IMR-90 (cell line): ENCODE data around the gene GRHL3. TPM values are rescaled to one million over a fixed set of nuclear protein-coding genes. Genes with fewer than 3 reads are reported as not detected.

Source experiments
- ATAC-seq: fragments of 200-7000 bp; cut with Tn5 transposase; 2 replicates; pipeline ENCODE4 v1.9.1; 2020; ENCODE audit warnings: low read depth, mild to moderate bottlenecking, moderate library complexity
- BruUV-seq: library from RNA; stranded (reverse); fragments of 400-500 nt; replicated peaks from 2 replicates; lab custom pipeline; 2021; lab: Mats Ljungman, UMichigan
- CTCF ChIA-PET: fragments of 300-600 bp; formaldehyde crosslinking; extraction: SDS; loops from one replicate; lab custom pipeline; 2021; ENCODE audit warnings: antibody characterized with exemption; lab: Yijun Ruan, JAX
- POLR2A ChIA-PET: fragments of 300-600 bp; sonication (Branson Sonifier 250); formaldehyde crosslinking; loops from one replicate; lab custom pipeline; 2022; ENCODE audit warnings: antibody characterized with exemption; ENCODE audit not compliant: unreplicated experiment; lab: Charles Lee
- DNase-seq: peaks from one replicate; pipeline ENCODE4 v3.0.0; 2013
- H2AFZ ChIP-seq: replicated peaks from 2 replicates; pipeline ENCODE3; 2013; ENCODE audit warnings: low read length, mild to moderate bottlenecking; ENCODE audit not compliant: poor library complexity
- H2AK5ac ChIP-seq: 2 replicates; pipeline ENCODE4 v1.6.1; 2013; ENCODE audit warnings: low read depth, low read length, inconsistent platforms
- H2AK9ac ChIP-seq: replicated peaks from 2 replicates; pipeline ENCODE3; 2013; ENCODE audit warnings: mild to moderate bottlenecking, low read depth, low read length, moderate library complexity; ENCODE audit not compliant: poor library complexity
- H2BK120ac ChIP-seq: 2 replicates; pipeline ENCODE4 v1.6.1; 2013; ENCODE audit warnings: low read depth, low read length, inconsistent platforms
- H2BK15ac ChIP-seq: 3 replicates; pipeline ENCODE4 v1.6.1; 2013; ENCODE audit warnings: low read depth, low read length, inconsistent platforms
- H2BK20ac ChIP-seq: 2 replicates; pipeline ENCODE4 v1.6.1; 2013; ENCODE audit warnings: low read depth, mild to moderate bottlenecking, inconsistent platforms, low read length, moderate library complexity
- H2BK5ac ChIP-seq: 2 replicates; pipeline ENCODE4 v1.6.1; 2013; ENCODE audit warnings: mild to moderate bottlenecking, low read depth, low read length, inconsistent platforms; ENCODE audit not compliant: poor library complexity, severe bottlenecking
- H3K14ac ChIP-seq: replicated peaks from 2 replicates; pipeline ENCODE4 v1.6.1; 2013; ENCODE audit warnings: low read depth, low read length, inconsistent platforms
- H3K18ac ChIP-seq: 2 replicates; pipeline ENCODE4 v1.6.1; 2013; ENCODE audit warnings: low read depth, low read length, control low read depth
- H3K23ac ChIP-seq: 2 replicates; pipeline ENCODE4 v1.6.1; 2013; ENCODE audit warnings: low read depth, low read length, inconsistent platforms
- H3K27ac ChIP-seq: 2 replicates; pipeline ENCODE4 v1.5.1; 2013; ENCODE audit warnings: mild to moderate bottlenecking, control low read depth, low read length; ENCODE audit not compliant: insufficient read depth
- H3K27me3 ChIP-seq: 2 replicates; pipeline ENCODE4 v1.6.1; 2013; ENCODE audit warnings: low read length; ENCODE audit not compliant: control insufficient read depth, insufficient read depth
- H3K36me3 ChIP-seq: 2 replicates; pipeline ENCODE4 v1.6.1; 2013; ENCODE audit warnings: low read length, mixed read lengths; ENCODE audit not compliant: control insufficient read depth, insufficient read depth
- H3K4ac ChIP-seq: 2 replicates; pipeline ENCODE4 v1.6.1; 2013; ENCODE audit warnings: low read depth, low read length, inconsistent platforms
- H3K4me1 ChIP-seq: 2 replicates; pipeline ENCODE4 v1.6.1; 2013; ENCODE audit warnings: low read length, mixed read lengths; ENCODE audit not compliant: control insufficient read depth, insufficient read depth
- H3K4me2 ChIP-seq: 2 replicates; pipeline ENCODE4 v1.6.1; 2013; ENCODE audit warnings: low read depth, mild to moderate bottlenecking, control low read depth, low read length, moderate library complexity
- H3K4me3 ChIP-seq: 2 replicates; pipeline ENCODE4 v1.5.1; 2013; ENCODE audit warnings: low read depth, mild to moderate bottlenecking, control low read depth, low read length, moderate library complexity; ENCODE audit not compliant: insufficient read depth
- H3K56ac ChIP-seq: 2 replicates; pipeline ENCODE4 v1.6.1; 2013; ENCODE audit warnings: low read length, inconsistent platforms; ENCODE audit not compliant: insufficient read depth; ENCODE audit errors: extremely low read depth
- H3K79me1 ChIP-seq, 2 experiments: 2 replicates each; pipeline ENCODE4 v1.6.1; 2013; ENCODE audit warnings: low read length in 2 of 2, inconsistent platforms in 1 of 2, low read depth in 1 of 2
- H3K9ac ChIP-seq: 2 replicates; pipeline ENCODE4 v1.6.1; 2013; ENCODE audit warnings: low read depth, low read length, control low read depth
- H3K9me1 ChIP-seq: 2 replicates; pipeline ENCODE4 v1.6.1; 2013; ENCODE audit warnings: low read length, inconsistent platforms; ENCODE audit not compliant: insufficient read depth
- H3K9me3 ChIP-seq: 2 replicates; pipeline ENCODE4 v1.6.1; 2013; ENCODE audit warnings: low read length; ENCODE audit not compliant: control insufficient read depth, insufficient read depth
- H4K20me1 ChIP-seq: 2 replicates; pipeline ENCODE4 v1.6.1; 2013; ENCODE audit warnings: low read length, inconsistent platforms; ENCODE audit not compliant: insufficient read depth
- H4K5ac ChIP-seq: 2 replicates; pipeline ENCODE4 v1.6.1; 2013; ENCODE audit warnings: mild to moderate bottlenecking, low read depth, low read length, control low read depth
- H4K8ac ChIP-seq, 2 experiments: 2 replicates each; pipeline ENCODE4 v1.6.1; 2013; ENCODE audit warnings: low read depth in 2 of 2, low read length in 2 of 2, control low read depth in 1 of 2, inconsistent platforms in 1 of 2
- H4K91ac ChIP-seq: 2 replicates; pipeline ENCODE4 v1.6.1; 2013; ENCODE audit warnings: low read depth, low read length, inconsistent platforms; ENCODE audit not compliant: insufficient read depth
- BHLHE40 ChIP-seq: fragments of 150-350 bp; IDR thresholded peaks from 2 replicates; pipeline ENCODE4 v1.6.1; 2016; ENCODE audit warnings: mild to moderate bottlenecking, low read depth, low read length
- CEBPB ChIP-seq: IDR thresholded peaks from 2 replicates; pipeline ENCODE4 v1.6.1; 2012; ENCODE audit warnings: low read depth, low read length, improper control_type of control experiment
- CHD1 ChIP-seq: IDR thresholded peaks from 2 replicates; pipeline ENCODE4 v1.6.1; 2012; ENCODE audit warnings: low read depth, low read length, improper control_type of control experiment
- CTCF ChIP-seq: conservative IDR thresholded peaks from 2 replicates; pipeline ENCODE4 v1.5.1; 2012; ENCODE audit warnings: mild to moderate bottlenecking, low read depth, low read length, improper control_type of control experiment
- ELK1 ChIP-seq: fragments of 150-350 bp; IDR thresholded peaks from 2 replicates; pipeline ENCODE4 v1.6.1; 2016; ENCODE audit warnings: low read depth, mild to moderate bottlenecking, low read length, moderate library complexity, borderline replicate concordance
- FOS ChIP-seq: fragments of 150-350 bp; IDR thresholded peaks from 2 replicates; pipeline ENCODE4 v1.6.1; 2016; ENCODE audit warnings: low read depth, low read length
- MAFK ChIP-seq: IDR thresholded peaks from 2 replicates; pipeline ENCODE4 v1.6.1; 2012; ENCODE audit warnings: low read depth, low read length, improper control_type of control experiment
- MAZ ChIP-seq: IDR thresholded peaks from 2 replicates; pipeline ENCODE4 v1.6.1; 2012; ENCODE audit warnings: low read depth, mild to moderate bottlenecking, low read length, improper control_type of control experiment, moderate library complexity, borderline replicate concordance
- MXI1 ChIP-seq: IDR thresholded peaks from 2 replicates; pipeline ENCODE4 v1.6.1; 2012; ENCODE audit warnings: low read depth, mild to moderate bottlenecking, low read length, moderate library complexity, borderline replicate concordance
- NFE2L2 ChIP-seq: fragments of 150-350 bp; IDR thresholded peaks from 2 replicates; pipeline ENCODE4 v1.6.1; 2016; ENCODE audit warnings: low read depth, mild to moderate bottlenecking, low read length
- POLR2A ChIP-seq: IDR thresholded peaks from 2 replicates; pipeline ENCODE4 v1.6.1; 2012; ENCODE audit warnings: mild to moderate bottlenecking, low read depth, low read length
- RAD21 ChIP-seq: IDR thresholded peaks from 2 replicates; pipeline ENCODE4 v1.6.1; 2012; ENCODE audit warnings: low read length, improper control_type of control experiment
- RCOR1 ChIP-seq: IDR thresholded peaks from 2 replicates; pipeline ENCODE4 v1.6.1; 2012; ENCODE audit warnings: mild to moderate bottlenecking, low read length, improper control_type of control experiment; ENCODE audit not compliant: insufficient replicate concordance
- RFX5 ChIP-seq: IDR thresholded peaks from 2 replicates; pipeline ENCODE4 v1.8.0; 2012; ENCODE audit warnings: low read depth, mild to moderate bottlenecking, low read length, moderate library complexity
- USF2 ChIP-seq: fragments of 150-350 bp; IDR thresholded peaks from 2 replicates; pipeline ENCODE4 v1.6.1; 2017; ENCODE audit warnings: mild to moderate bottlenecking, antibody characterized with exemption, low read length, low read depth
- WGBS, 2 experiments: methylation state at CpG; one replicate each; pipeline versions ENCODE4 v1.1.5 to v1.1.7; 2013; ENCODE audit warnings: missing lambda C conversion rate in 2 of 2; ENCODE audit not compliant: insufficient read length in 1 of 2; ENCODE audit errors: extremely low coverage in 2 of 2; 5-methylcytosine and 5-hydroxymethylcytosine counted together
- dilution Hi-C: fragments of 300-500 bp; cut with HindIII; formaldehyde crosslinking; loops from one replicate; pipeline ENCODE4 v1.14.3; 2018; ENCODE audit warnings: low sequenced_read_pairs; ENCODE audit not compliant: unreplicated experiment
- in situ Hi-C: fragments of 300-500 bp; cut with MboI; formaldehyde crosslinking; loops from 3 replicates; pipeline ENCODE4 v1.14.3; 2019; ENCODE audit warnings: low sequenced_read_pairs, inconsistent platforms, mixed read lengths
- intact Hi-C: fragments of 100-400 bp; cut with micrococcal nuclease; formaldehyde crosslinking; loops from 2 replicates; pipeline ENCODE4 v1.10.0; 2022
- polyA plus RNA-seq, 3 experiments: library from polyadenylated mRNA; depleted of rRNA; stranded (reverse); fragments of >200 nt; gene quantifications; 2 replicates each; pipeline ENCODE4 v1.2.3, GENCODE V29; 2012; ENCODE audit warnings: low replicate concordance in 1 of 3
- total RNA-seq: library from RNA; depleted of rRNA; stranded (reverse); fragments of >200 nt; gene quantifications from 2 replicates; pipeline ENCODE4 v1.2.3, GENCODE V29; 2012

The GRHL3 gene
- total and polyA plus RNA-seq, 2 of the 4 experiments (the other 2 are of a cell fraction) = not detected

- no peak overlapping the region for H3K14ac ChIP-seq
- ATAC-seq = no peak
- CTCF ChIA-PET = no interaction called here
- H3K79me1 ChIP-seq = no peaks in the 10 kb centered on the region
- H3K4me1 ChIP-seq = no peaks in the 10 kb centered on the region
- no peak overlapping the region for H4K91ac ChIP-seq
- no peak overlapping the region for H2BK15ac ChIP-seq
- no peak overlapping the region for H3K4ac ChIP-seq
- H2BK120ac ChIP-seq = no peak overlapping the region
- H3K18ac ChIP-seq = no peak overlapping the region
- TF ChIP-seq CTCF = no peak
- no peak for TF ChIP-seq CHD1
- no peak for TF ChIP-seq RFX5
- TF ChIP-seq MAFK = no peak
- TF ChIP-seq NFE2L2 = no peak
- TF ChIP-seq CEBPB = no peak
- TF ChIP-seq POLR2A = no peak
- no peak for TF ChIP-seq ELK1
- no peak for TF ChIP-seq MAZ
- no peak for TF ChIP-seq BHLHE40
- TF ChIP-seq MXI1 = no peak
- no peak for TF ChIP-seq RCOR1
- no peak for TF ChIP-seq FOS
- no peak for TF ChIP-seq RAD21
- no peak for TF ChIP-seq USF2
- H4K5ac ChIP-seq = no peak overlapping the region
- H3K9me1 ChIP-seq = no peaks in the 10 kb centered on the region; the same call in 1 of the 2 replicates
- no peak overlapping the region for H3K4me2 ChIP-seq
- no peak overlapping the region for H2BK5ac ChIP-seq
- no peak overlapping the region for H2BK20ac ChIP-seq
- POLR2A ChIA-PET = interaction anchor here (0.6 kb wide), 1 partner anchor 39 kb away, joined by 12 read pairs; no protein-coding TSS in a partner anchor
- 80% methylated on average over 2 of the region's 13 CpGs; no CpG with 5 or more reads in 1 of the 2 experiments for WGBS, 2 experiments
- H2AFZ ChIP-seq = no peak overlapping the region
- no peak overlapping the region for H3K9ac ChIP-seq
- H3K23ac ChIP-seq = no peak overlapping the region
- H3K27me3 ChIP-seq = peaks cover 31% of the 10 kb centered on the region
- H2AK9ac ChIP-seq = no peak overlapping the region
- H3K4me3 ChIP-seq = no peak overlapping the region
- no peak overlapping the region for H3K27ac ChIP-seq
- dilution Hi-C loops (no loop called here), intact Hi-C loops (no loop called here), in situ Hi-C loops (no loop called here)
- no peaks in the 10 kb centered on the region for H3K36me3 ChIP-seq
- no peak overlapping the region for H2AK5ac ChIP-seq
- DNase-seq = no peak
- BruUV-seq = no TSS peak
- no peaks in the 10 kb centered on the region for H3K9me3 ChIP-seq
- H4K20me1 ChIP-seq = no peaks in the 10 kb centered on the region
- no peak overlapping the region for H3K56ac ChIP-seq
- no peak overlapping the region for H4K8ac ChIP-seq
These were observed 24.4 kb downstream of the GRHL3 start for GRCh38 chr1:24343412-24344089.
